GM18508 (cell line): ENCODE results near the gene ZNF791.
"Not testable (repeated sequence)": the region's sequence is repeated elsewhere in the genome, so short reads cannot be mapped to it uniquely, and the experiment has no call there.

ENCODE experiments used
- ATAC-seq: cut with Tn5 transposase; IDR thresholded peaks from one replicate; pipeline ENCODE4 v1.9.1; 2021; ENCODE audit warnings: moderate number of reproducible peaks; ENCODE audit not compliant: insufficient read depth, unreplicated experiment

The ZNF791 gene

DNA sequence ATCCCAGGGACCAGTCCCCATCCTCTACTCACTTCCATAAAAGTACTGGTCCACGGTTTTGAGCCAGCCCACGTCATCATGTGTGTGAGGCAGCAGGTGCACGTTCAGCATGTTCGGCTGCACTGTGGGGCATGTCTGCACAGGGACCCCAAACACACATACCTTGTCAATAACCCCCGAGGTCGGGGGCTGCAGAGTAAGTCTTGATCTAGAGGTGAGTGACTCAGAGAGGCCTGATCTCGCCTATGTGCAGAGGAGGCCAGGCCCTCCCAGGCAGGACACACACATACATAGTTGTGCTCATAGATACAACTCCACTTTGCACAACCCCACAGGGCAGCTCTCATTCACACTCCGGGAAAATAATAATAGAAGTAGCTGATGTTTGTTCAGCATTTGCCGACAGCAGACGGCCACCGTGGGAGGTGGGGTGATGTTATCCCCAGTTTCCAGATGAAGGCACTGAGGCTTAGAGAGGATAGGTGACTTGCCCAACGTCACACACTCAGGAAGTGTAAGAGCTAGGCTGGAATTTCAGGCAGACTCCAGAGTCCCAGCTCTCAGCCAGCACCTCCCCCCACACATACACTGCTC, 55.0 kb downstream of the ZNF791 start:
- no peak for ATAC-seq

DNA sequence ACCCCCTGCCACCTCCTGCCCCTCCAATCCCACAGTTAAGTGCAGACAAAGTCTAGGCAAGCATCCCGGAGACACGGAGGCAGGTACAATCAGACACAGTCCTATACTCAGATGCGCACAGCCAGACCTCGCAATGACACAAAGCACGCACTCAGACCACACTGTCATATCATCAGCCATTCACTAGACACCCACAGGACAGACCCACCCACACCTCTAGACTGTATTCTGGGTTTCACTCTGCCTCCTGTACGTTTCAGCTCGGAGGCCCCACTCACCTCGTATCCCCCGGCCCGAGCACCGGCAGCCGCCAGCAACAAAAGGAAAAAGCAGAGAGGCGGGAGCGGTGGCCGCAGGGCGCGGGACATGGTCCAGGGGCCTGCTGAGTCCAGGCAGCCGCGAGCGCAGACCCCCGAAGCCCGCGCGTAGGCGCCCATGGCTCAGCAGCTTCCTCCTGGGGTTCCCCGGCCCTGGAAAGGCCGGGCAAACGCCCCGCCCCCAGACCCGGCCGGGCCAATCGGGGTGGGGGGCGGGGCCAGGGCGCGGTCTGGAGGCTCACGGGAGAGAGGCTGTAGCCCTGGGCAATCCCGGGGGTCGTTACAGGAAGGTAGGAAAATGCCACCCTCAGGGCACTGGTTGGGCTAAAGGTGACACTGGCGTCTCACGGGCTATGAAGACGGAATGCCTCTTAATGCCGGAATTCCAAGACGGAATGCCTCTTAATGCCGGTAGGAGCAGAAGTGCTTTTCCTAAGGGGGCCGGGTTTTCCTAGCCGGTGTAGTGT, 55.7 kb downstream of the ZNF791 start, which contains the start of the genes MAN2B1 and WDR83:
MAN2B1 (minus strand) TSS at position 478 of the 784 bp plus-strand sequence; CDS start at position 437, 41 bp downstream.
WDR83 (plus strand) TSS at position 543 of the 784 bp plus-strand sequence. CDS start 2,984 bp downstream, outside the sequence.
- ATAC-seq, result no peak

DNA sequence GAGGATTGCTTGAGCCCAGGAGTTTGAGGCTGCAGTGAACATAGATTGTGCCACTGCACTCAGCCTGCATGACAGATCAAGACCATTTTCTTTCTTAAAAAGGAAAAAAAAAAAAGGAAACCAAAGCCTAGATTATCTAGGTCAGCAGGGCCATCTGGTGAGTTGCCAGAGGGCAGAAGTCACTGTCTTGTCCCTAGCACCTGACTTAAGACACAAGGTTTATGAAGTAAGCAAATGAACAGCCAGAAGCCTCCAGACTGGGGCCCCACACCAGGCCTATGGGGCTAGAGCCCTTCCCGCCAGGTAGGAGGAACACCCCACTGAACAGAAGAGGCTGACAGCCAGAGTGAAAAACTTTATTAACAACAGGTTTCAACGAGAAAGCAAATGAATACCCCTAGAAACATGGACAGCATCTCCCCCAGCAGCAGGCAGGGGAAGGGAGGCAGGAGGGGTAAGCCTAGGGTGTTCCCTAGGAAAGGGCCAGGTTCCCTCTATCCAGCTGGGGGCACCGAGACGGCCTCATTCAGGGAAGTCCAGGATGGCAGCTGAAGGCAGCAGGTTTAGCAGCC, 57.1 kb downstream of the ZNF791 start:
- ATAC-seq, result no peak

DNA sequence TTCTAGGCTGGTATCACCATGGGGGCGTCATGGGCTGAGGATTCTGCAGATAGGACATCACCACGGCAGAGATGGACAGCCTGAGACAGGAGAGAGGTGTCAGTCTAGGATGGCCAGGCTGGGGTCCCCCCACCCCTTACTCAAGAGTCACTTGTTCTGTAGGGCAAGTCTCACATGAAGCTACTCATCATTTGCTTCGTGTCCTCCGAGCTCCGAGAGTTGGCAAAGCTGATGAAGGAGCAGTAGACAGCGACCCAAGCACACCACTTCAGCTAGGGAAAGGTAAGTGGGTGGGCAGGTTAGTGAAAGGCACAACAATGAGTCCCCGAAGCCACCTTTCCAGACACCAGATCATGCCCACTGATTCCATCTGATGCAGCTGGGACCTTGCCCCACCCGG, 57.6 kb downstream of the ZNF791 start:
- ATAC-seq, result no peak

DNA sequence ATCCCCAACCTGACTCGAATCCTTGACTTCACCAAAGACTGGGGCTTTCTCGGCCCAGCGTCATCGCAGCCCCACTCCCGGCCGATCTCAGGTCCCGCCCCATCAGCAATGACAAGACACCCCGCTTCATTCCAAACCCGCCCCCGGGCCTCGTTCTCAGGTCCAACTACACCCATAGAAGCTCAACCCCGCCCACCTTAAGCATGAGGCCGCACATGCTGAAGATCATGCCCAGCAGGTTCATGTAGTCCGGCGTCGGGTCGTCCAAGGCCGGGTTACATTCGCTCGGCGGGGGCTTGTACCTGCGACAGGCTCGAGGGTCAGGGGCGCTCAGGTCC, 58.2 kb downstream of the ZNF791 start:
- no peak for ATAC-seq

DNA sequence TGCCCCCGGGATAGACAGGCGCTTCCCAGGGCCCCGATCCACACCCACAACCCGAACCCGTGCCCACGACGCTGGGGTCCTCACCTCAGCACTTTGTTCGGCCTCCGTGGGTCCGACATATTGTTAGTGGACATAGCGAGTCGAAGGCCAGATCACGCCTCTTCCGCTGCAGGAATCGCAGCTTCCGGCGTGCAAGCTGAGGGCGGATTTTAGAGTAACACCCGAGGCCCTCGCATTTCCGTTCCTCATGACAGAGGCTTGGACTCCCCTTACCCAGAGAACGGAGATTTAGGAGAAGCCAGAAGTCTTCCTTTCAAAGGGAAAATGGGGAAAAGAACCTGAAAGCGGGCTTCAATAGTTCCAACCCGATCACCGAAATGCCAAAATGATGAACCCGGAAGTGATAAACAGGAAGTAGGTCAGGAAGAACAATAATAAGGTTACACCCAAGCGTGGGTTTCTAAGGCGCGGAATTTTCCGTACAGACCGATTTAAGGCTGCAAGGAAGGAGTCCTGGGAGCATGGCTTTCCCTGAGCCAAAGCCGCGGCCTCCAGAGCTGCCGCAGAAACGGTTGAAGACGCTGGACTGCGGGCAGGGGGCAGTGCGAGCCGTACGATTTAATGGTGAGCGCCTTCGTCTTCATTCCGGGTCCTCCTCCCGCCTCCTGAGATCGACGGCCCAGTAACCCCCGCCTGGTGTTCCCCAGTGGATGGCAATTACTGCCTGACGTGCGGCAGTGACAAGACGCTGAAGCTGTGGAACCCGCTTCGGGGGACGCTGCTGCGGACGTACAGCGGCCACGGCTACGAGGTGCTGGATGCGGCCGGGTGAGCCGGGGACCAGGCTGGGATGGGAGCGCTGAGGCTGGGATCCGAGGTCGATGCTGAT, 58.8 kb downstream of the ZNF791 start:
- ATAC-seq, result no peak

DNA sequence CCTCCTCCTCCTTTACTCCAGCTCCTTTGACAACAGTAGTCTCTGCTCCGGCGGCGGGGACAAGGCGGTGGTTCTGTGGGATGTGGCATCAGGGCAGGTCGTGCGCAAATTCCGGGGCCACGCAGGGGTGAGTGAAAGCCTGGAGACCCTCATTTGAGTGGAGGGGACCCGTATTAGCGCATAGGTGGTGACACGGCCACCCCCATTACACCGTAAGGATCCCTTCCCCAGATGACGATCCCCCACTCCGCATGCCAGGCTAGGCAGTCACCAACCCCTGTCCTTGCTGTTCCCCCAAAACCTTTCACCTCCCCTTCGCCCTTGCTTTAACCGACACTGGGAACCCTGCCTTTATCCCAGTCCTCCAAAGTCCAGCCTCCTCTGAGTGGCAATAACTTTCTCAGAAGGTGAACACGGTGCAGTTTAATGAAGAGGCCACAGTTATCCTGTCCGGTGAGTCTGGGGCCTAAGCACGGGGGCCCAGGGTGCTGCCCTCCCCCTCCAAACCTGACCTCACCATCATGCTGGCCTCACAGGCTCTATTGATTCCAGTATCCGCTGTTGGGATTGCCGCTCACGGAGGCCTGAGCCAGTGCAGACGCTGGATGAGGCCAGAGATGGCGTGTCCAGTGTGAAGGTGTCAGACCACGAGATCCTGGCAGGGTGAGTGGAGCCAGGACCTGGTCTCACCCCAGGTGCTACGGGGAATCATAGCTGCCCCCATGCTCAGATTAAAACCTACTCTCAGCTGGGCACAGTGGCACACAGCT, 59.6 kb downstream of the ZNF791 start:
- no peak for ATAC-seq

DNA sequence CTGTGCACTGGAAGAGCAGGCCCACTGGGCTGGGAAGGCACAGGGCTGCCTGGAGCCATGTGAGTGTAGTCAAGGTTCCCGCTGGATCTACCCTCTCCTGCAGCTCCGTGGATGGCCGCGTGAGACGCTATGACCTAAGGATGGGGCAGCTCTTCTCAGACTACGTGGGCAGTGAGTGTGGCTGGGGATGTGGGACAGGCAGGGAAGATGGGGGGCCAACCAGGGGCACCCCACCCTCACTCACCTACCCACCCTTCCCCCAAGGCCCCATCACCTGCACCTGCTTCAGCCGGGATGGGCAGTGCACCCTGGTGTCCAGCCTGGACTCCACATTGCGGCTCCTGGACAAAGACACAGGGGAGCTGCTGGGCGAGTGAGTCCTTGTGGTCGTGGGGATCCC, 62.0 kb downstream of the ZNF791 start:
- ATAC-seq, result no peak

DNA sequence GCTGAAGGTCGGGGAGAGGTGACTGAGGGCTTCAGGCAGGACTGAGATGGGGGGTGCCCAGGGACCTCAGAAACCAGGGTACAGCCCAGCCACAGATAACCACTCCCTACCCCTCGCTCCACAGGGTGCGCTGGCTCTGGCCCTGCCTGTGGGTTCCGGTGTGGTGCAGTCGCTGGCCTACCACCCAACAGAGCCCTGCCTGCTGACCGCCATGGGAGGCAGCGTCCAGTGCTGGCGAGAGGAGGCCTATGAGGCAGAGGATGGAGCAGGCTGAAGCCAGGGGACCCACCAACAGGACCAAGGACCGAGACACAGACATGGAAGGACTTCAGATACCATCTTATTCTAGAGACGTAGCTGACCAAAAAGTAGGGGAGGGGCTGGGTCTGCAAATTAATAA, 64.7 kb downstream of the ZNF791 start:
- no peak for ATAC-seq

DNA sequence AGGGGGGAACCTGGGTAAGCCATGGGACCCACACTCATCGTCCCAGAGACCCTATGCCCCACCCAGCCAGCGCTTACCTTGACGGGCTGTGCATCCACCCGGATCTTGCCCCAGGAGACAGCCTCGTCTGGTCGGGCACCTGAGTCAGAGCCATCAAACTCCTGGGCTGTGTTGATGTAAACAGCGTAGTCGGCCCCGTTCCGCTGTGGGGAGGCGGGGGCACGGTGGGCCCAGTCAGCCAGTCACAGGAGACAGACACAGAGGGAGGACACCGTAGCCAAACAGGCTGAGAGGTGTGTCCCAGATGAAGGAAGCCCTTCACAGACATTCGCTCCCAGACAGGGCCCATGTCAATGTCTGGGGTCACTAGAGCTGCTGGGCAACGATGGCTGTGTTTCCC, 65.2 kb downstream of the ZNF791 start:
- no peak for ATAC-seq

DNA sequence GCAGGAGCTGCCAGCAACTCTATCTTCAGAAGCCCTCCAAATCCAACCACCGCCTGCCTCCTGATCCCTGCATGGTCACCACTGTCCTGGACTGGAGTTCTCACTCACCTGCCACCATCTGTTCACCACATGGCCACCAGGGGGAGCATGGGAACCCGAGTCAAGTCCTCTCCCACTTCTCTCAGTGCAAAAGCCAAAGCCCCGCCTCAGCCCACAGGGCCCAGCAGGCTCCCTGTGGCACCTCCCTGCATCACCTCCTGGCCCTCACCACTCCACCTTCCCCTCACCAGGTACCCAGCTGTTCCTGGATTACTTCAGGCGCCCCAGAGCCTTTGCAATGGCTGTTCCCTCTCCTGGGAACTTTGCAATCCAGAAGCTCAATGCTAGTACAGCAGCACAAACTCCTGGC, 65.7 kb downstream of the ZNF791 start:
- ATAC-seq, result no peak

DNA sequence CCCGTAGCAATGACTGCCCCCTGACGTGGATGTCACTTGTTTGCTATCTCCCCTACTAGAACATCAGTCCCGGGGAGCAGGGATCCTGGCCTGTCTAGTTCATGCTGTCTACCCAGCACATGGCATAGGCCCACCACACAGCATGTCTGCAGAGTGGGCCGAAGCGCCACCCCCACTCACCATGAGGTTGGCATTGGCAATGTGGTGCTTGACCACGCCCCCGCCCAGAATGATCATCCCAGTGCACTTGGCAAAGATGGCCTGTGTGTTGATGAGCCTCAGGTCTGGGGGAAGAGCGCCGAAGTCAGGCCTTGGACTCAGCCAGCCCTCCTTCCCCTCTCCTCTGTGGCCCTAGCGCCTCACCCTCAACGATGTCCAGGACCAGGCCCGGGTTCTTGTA, 66.2 kb downstream of the ZNF791 start:
- ATAC-seq, result no peak

DNA sequence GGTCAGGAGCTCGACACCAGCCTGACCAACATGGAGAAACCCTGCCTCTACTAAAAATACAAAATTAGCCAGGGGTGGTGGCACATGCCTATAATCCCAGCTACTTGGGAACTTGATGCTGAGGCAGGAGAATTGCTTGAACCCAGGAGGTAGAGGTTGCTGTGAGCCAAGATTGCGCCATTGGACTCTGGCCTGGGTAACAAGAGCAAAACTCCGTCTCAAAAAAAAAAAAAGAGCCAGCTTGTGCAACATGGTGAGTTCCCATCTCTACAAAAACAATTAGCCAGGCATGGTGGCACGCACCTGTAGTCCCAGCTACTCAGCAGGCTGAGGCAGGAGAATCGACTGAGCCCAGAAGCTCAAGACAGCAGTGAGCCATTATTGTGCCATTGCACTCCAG, 67.3 kb downstream of the ZNF791 start:
- not testable (repeated sequence) for ATAC-seq

DNA sequence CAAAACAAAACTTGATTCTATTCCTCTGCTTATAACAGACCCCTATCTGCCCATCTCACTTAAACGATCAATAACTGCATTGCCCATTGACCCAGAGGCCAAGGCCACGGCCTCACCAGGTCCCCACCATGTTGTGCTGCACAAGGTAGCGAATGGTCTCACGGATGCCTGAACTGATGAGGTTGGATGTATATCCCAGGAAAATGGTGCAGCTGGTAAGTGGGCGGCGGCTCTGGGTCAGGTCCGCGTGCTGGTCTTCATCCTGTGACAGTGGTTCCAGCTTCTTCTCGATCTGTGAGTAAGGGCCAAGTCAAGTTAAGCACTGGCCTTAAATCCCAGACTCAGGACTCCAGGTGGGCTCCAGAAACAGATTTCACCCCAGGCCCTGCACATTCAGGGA, 69.3 kb downstream of the ZNF791 start:
- ATAC-seq, result no peak

DNA sequence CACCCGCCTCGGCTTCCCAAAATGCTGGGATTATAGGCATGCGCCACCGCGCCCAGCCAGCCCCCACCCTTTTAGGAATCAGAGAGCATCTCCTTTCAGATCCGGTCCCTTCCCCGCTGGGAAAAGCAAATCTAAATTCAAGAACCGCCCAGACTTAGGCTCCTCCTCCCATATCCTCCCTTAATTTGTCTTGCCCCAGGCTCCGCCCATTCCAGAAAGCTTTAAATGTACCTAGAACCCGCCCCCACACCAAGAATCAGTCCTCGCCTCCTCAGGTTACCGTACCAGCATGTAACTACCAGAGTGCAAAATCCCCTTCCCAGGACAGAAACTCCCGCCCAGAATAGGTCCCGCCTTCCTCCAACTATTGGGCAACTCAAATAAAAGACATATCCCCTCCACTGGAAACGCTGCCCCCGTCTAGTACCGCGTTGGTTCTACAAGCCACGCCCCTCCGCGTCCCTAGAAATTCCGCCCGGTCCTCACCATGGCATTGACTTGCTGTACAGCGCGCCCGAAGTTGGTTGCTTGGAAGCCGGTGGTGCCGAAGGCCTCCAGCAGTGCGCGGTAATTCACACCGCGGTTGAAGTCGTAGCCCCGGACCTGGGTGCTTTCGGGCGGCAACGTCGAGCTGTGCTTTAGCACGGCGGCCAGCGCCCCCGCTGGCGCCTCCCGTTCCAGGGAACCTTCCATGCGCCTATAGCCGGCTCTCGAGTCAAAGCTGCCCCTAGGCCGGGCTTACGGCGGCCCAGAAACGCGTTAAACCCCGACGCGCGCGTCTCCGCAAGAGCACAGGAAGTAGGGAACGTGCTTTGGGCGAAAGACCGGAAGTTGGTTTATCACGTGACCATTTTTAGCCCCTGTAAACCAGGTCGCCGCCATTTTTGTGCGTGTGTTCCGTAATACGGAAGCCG, 70.6 kb downstream of the ZNF791 start, which contains the start of gene DHPS:
DHPS (minus strand) TSS at position 807 of the 914 bp plus-strand sequence; CDS start at position 693, 114 bp downstream.
- no peak for ATAC-seq
